ENCODE data around the gene NDUFS5. TPM values are rescaled to one million over a fixed set of nuclear protein-coding genes. Genes with fewer than 3 reads are reported as not detected.

The NDUFS5 gene
- total RNA-seq, 3 donors from 2014 or later, result 161 to 226 (median 205) TPM

Other genes starting within 250 kb of the NDUFS5 start
- 10 to 100 TPM; 12.4 to 20.2 (median 16.5) TPM for gene RRAGC, start 166.6 kb upstream of the NDUFS5 start, total RNA-seq
- 10 to 100 TPM; 38.0 to 50.3 (median 48.9) TPM for gene MYCBP, start 153.0 kb upstream of the NDUFS5 start, total RNA-seq
- gene GJA9, start 144.8 kb upstream of the NDUFS5 start, total RNA-seq, result not detected
- gene RHBDL2, start 84.5 kb upstream of the NDUFS5 start, total RNA-seq, result not detected
- gene AKIRIN1, start 35.1 kb upstream of the NDUFS5 start, total RNA-seq, result 100 to 1,000 TPM in 1 of 3 donors, 10 to 100 TPM in 2; 89.5 to 108 (median 97.3) TPM
- 100 to 1,000 TPM; 104 to 128 (median 120) TPM for gene MACF1, start 178.3 kb downstream of the NDUFS5 start, total RNA-seq

Measured in activated T-cell treated with anti-CD3 and anti-CD28 coated beads, Interleukin-2, amount 50 U/mL, for 4 hours (primary cell).